ENCODE results near the gene CNOT3.

GRCh38 chr19:54172471-54173358 is 35.2 kb downstream of the CNOT3 start, which contains the start of gene TMC4:
- peak; percentile 67 for TF ChIP-seq CTCF (IDR thresholded peaks at IDR 0.05)
- TF ChIP-seq ZFX (IDR thresholded peaks at IDR 0.05; ENCODE audit: borderline replicate concordance) = no peak
